DND-41 (cell line): Measurements from ENCODE around the gene PTPRG.

Experiments
- CTCF ChIP-seq: IDR thresholded peaks from 2 replicates; pipeline ENCODE4 v1.5.1; 2012; ENCODE audit warnings: borderline replicate concordance, low read length, moderate library complexity, mild to moderate bottlenecking; ENCODE audit not compliant: poor library complexity, severe bottlenecking; ENCODE audit errors: extremely low read depth
- EZH2 ChIP-seq: IDR thresholded peaks from 3 replicates; pipeline ENCODE4 v1.6.1; 2012; ENCODE audit warnings: borderline replicate concordance, low read depth, mild to moderate bottlenecking, moderate library complexity, low read length, inconsistent platforms; ENCODE audit not compliant: severe bottlenecking

- TF ChIP-seq CTCF, result no peak
- TF ChIP-seq EZH2, result no peak
Measured at GRCh38 chr3:61646851-61647525, 85.6 kb downstream of the PTPRG start.
